Measurements from ENCODE around the gene TH.

Gene TH

GRCh38 chr11:2208691-2209369 lies 37.2 kb upstream of the TH start:
- H3K27me3 ChIP-seq (replicated peaks; ENCODE audit: control insufficient read depth, insufficient read depth, low read length, poor library complexity, severe bottlenecking) = no peaks in the 10 kb centered on the region
- no peak overlapping the region for H3K4me3 ChIP-seq (ENCODE audit: insufficient read depth, low read depth, low read length, poor library complexity, severe bottlenecking)
- H3K27ac ChIP-seq (ENCODE audit: insufficient read depth, low read length, poor library complexity, severe bottlenecking) = no peak overlapping the region
- peaks cover 3% of the 10 kb centered on the region for H3K4me1 ChIP-seq (ENCODE audit: control insufficient read depth, insufficient read depth, low read length, poor library complexity, severe bottlenecking)
- no peak for DNase-seq
- no peaks in the 10 kb centered on the region for H3K36me3 ChIP-seq (ENCODE audit: control insufficient read depth, insufficient read depth, low read length)
- no peaks in the 10 kb centered on the region for H3K9me3 ChIP-seq (ENCODE audit: control insufficient read depth, low read length)

DNA sequence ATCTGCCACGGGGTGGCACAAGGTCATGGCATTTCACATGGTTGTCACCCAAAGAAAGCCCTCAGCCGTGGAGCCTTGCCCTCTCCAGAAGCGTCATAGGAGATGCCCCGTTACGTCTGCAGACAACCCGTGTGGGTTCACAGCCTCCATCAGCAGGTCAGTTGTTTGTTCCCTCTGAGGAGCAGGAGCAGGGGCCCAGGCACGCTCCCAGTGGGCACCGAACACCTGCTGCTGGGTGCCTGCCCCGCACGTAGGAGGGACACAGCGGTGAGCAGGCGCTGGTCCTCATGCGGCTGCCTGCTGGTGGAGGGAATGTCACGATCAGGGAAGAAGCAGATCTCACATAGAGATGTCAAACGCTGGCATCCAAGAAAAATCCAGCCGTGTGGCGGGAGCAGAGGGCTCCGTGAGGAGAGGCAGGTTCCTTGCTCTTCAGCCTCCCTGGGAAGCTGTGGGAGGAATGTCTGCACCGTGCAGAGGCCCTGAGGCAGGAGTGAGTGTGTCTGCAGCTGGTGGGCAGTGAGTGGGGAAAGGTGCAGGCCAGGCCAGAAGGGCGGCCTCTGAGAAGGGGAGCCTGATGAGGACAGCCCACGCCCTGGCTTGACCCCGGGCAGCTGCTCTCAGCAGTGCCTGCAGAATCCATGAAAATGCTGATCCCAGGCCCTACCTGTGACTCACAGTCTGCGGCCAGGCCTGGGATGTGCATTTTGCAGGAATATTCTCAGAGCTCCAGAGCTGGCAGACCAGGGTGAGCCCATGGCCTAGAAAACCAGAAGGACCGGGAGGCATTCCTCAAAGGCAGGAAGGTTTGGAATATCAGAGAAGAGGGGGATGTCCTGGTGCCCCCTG lies 36.4 kb upstream of the TH start:
- Histone ChIP-seq H3K9me3 (ENCODE audit: control insufficient read depth, low read length) (no peaks in the 10 kb centered on the region), H3K27me3 (replicated peaks; ENCODE audit: control insufficient read depth, insufficient read depth, low read length, poor library complexity, severe bottlenecking) (no peaks in the 10 kb centered on the region), H3K27ac (ENCODE audit: insufficient read depth, low read length, poor library complexity, severe bottlenecking) (no peak overlapping the region), H3K4me1 (ENCODE audit: control insufficient read depth, insufficient read depth, low read length, poor library complexity, severe bottlenecking) (no peaks in the 10 kb centered on the region), H3K36me3 (ENCODE audit: control insufficient read depth, insufficient read depth, low read length) (no peaks in the 10 kb centered on the region), H3K4me3 (ENCODE audit: insufficient read depth, low read depth, low read length, poor library complexity, severe bottlenecking) (no peak overlapping the region)
- no peak for DNase-seq

- no peak for DNase-seq
- no peak overlapping the region for H3K4me3 ChIP-seq (ENCODE audit: insufficient read depth, low read depth, low read length, poor library complexity, severe bottlenecking)
- H3K9me3 ChIP-seq (ENCODE audit: control insufficient read depth, low read length) = no peaks in the 10 kb centered on the region
- no peak overlapping the region for H3K27ac ChIP-seq (ENCODE audit: insufficient read depth, low read length, poor library complexity, severe bottlenecking)
- H3K4me1 ChIP-seq (ENCODE audit: control insufficient read depth, insufficient read depth, low read length, poor library complexity, severe bottlenecking) = no peaks in the 10 kb centered on the region
- no peaks in the 10 kb centered on the region for H3K36me3 ChIP-seq (ENCODE audit: control insufficient read depth, insufficient read depth, low read length)
- H3K27me3 ChIP-seq (replicated peaks; ENCODE audit: control insufficient read depth, insufficient read depth, low read length, poor library complexity, severe bottlenecking) = no peaks in the 10 kb centered on the region
Observed at GRCh38 chr11:2207212-2207611, 35.6 kb upstream of the TH start.

- H3K9me3 ChIP-seq (ENCODE audit: control insufficient read depth, low read length) = no peaks in the 10 kb centered on the region
- H3K27ac ChIP-seq (ENCODE audit: insufficient read depth, low read length, poor library complexity, severe bottlenecking) = no peak overlapping the region
- H3K4me3 ChIP-seq (ENCODE audit: insufficient read depth, low read depth, low read length, poor library complexity, severe bottlenecking) = no peak overlapping the region
- no peaks in the 10 kb centered on the region for H3K36me3 ChIP-seq (ENCODE audit: control insufficient read depth, insufficient read depth, low read length)
- no peak for DNase-seq
- no peaks in the 10 kb centered on the region for H3K4me1 ChIP-seq (ENCODE audit: control insufficient read depth, insufficient read depth, low read length, poor library complexity, severe bottlenecking)
- H3K27me3 ChIP-seq (replicated peaks; ENCODE audit: control insufficient read depth, insufficient read depth, low read length, poor library complexity, severe bottlenecking) = no peaks in the 10 kb centered on the region
Observed at GRCh38 chr11:2205981-2206690, 34.5 kb upstream of the TH start.

DNA sequence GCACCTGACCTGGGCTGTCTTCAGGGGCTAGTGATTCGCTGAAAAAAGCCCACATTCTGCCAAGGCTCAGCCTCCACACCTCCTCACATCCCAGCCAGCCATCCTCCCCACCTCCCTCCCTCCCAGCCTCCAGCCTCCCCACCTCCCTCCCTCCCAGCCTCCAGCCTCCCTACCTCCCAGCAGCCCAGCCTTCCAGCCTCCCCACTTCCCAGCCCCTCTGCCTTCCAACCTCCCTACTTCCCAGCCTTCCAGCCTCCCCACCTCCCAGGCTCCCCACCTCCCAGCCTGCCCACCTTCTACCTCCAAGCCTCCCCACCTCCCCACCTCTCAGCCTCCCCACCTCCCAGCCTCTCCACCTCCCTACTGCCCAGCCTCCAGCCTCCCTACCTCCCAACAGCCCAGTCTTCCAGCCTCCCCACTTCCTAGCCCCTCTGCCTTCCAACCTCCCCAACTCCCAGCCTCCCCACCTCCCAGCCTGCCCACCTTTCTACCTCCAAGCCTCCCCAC lies 33.7 kb upstream of the TH start:
- Histone ChIP-seq H3K9me3 (ENCODE audit: control insufficient read depth, low read length) (no peaks in the 10 kb centered on the region), H3K27ac (ENCODE audit: insufficient read depth, low read length, poor library complexity, severe bottlenecking) (no peak overlapping the region), H3K4me3 (ENCODE audit: insufficient read depth, low read depth, low read length, poor library complexity, severe bottlenecking) (no peak overlapping the region), H3K36me3 (ENCODE audit: control insufficient read depth, insufficient read depth, low read length) (no peaks in the 10 kb centered on the region), H3K27me3 (replicated peaks; ENCODE audit: control insufficient read depth, insufficient read depth, low read length, poor library complexity, severe bottlenecking) (no peaks in the 10 kb centered on the region), H3K4me1 (ENCODE audit: control insufficient read depth, insufficient read depth, low read length, poor library complexity, severe bottlenecking) (no peaks in the 10 kb centered on the region)
- no peak for DNase-seq

DNA sequence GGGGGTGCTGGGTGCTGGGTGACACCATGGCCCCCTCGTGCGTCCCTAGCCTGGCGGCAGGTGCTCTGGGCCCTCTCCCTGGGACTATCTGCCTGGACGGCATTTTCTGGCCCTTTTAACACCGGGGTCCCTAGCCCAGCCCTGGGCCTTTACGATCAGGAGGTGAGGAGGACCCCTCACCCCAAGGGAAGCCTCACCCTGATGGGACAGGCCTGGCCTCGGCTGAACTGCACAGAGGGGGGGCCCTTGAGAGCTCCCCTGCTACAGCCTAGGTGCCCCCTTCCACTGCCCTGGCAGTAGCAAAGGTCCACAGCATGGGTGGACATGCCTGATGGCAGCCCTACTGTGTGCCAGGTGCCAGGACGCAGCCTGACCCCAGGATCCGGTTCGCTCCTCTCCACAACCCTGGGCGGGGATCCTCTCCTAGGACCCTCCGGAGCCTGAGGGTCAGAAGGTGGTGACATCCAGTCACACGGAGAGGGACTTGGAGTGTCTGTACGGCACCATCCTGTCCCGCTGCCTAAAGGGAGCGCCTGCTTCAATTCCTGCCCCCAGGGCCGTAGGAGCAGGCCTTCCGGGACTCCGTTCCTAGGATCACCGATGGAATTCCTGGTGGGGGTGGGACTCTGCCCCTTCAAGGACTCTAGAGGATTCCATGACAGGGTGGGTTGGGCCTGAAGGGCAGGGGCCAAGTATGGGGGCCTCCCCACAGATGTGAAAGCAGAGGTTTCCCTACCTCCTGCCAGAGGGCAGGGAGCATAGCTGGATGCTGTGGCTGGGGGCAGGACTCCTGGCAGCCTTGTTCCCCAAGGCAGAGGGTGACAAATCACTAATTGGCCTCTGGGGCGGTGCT lies 33.0 kb upstream of the TH start:
- no peak for DNase-seq
- H3K36me3 ChIP-seq (ENCODE audit: control insufficient read depth, insufficient read depth, low read length) = no peaks in the 10 kb centered on the region
- no peak overlapping the region for H3K27ac ChIP-seq (ENCODE audit: insufficient read depth, low read length, poor library complexity, severe bottlenecking)
- no peaks in the 10 kb centered on the region for H3K9me3 ChIP-seq (ENCODE audit: control insufficient read depth, low read length)
- H3K4me3 ChIP-seq (ENCODE audit: insufficient read depth, low read depth, low read length, poor library complexity, severe bottlenecking) = no peak overlapping the region
- H3K4me1 ChIP-seq (ENCODE audit: control insufficient read depth, insufficient read depth, low read length, poor library complexity, severe bottlenecking) = no peaks in the 10 kb centered on the region
- no peaks in the 10 kb centered on the region for H3K27me3 ChIP-seq (replicated peaks; ENCODE audit: control insufficient read depth, insufficient read depth, low read length, poor library complexity, severe bottlenecking)

- DNase-seq = no peak
Observed at GRCh38 chr11:2203440-2204259, 32.0 kb upstream of the TH start.

DNA sequence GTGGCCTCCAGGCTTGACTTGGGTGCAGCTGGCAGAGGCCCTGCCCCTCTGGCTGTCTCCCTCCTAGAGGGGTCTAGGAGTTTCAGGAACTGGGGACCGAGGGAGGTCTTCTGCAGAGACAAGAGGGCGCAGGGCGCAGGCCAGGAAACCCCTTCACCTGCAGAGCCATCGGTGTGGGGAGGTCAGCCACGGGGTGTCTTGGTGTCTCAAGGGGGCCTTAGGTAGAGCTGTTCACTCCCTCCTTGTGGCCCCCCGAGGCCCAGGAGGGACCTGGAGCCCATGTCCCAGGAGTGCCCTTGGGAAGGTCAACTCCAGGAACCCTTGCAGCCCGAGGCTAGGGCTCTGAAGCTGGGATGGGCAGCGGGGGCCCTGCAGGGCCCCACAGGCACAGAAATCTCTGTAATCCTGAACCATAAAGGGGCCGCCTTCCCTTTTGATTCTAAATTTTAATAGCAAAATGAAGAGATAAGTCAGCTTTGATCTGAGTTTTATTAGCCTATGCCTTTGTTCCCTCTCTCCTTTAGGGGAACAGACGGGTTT lies 31.4 kb upstream of the TH start:
- DNase-seq = no peak
- Histone ChIP-seq H3K27me3 (replicated peaks; ENCODE audit: control insufficient read depth, insufficient read depth, low read length, poor library complexity, severe bottlenecking) (no peaks in the 10 kb centered on the region), H3K4me3 (ENCODE audit: insufficient read depth, low read depth, low read length, poor library complexity, severe bottlenecking) (no peak overlapping the region), H3K9me3 (ENCODE audit: control insufficient read depth, low read length) (no peaks in the 10 kb centered on the region), H3K27ac (ENCODE audit: insufficient read depth, low read length, poor library complexity, severe bottlenecking) (no peak overlapping the region), H3K36me3 (ENCODE audit: control insufficient read depth, insufficient read depth, low read length) (no peaks in the 10 kb centered on the region), H3K4me1 (ENCODE audit: control insufficient read depth, insufficient read depth, low read length, poor library complexity, severe bottlenecking) (no peaks in the 10 kb centered on the region)

More at GRCh38 chr11:2203440-2204259, 32.0 kb upstream of the TH start:
- H3K9me3 ChIP-seq (ENCODE audit: control insufficient read depth, low read length) = no peaks in the 10 kb centered on the region
- H3K27ac ChIP-seq (ENCODE audit: insufficient read depth, low read length, poor library complexity, severe bottlenecking) = no peak overlapping the region
- H3K36me3 ChIP-seq (ENCODE audit: control insufficient read depth, insufficient read depth, low read length) = no peaks in the 10 kb centered on the region
- no peaks in the 10 kb centered on the region for H3K27me3 ChIP-seq (replicated peaks; ENCODE audit: control insufficient read depth, insufficient read depth, low read length, poor library complexity, severe bottlenecking)
- H3K4me1 ChIP-seq (ENCODE audit: control insufficient read depth, insufficient read depth, low read length, poor library complexity, severe bottlenecking) = no peaks in the 10 kb centered on the region
- H3K4me3 ChIP-seq (ENCODE audit: insufficient read depth, low read depth, low read length, poor library complexity, severe bottlenecking) = no peak overlapping the region

All from effector memory CD4-positive, alpha-beta T cell (primary cell).